Measurements from ENCODE around the gene HOXB3. TPM values are rescaled to one million over a fixed set of nuclear protein-coding genes. Genes with fewer than 3 reads are reported as not detected.

Gene HOXB3
- total and polyA plus RNA-seq, 2 of the 4 experiments (the other 2 are of a cell fraction): 6.3 to 59.6 TPM

- WGBS, 2 experiments (ENCODE audit: extremely low coverage in 2 of 2, insufficient read length in 1 of 2): 0% methylated on average over 1 of the region's 12 CpGs; no CpG with 5 or more reads in 1 of the 2 experiments
- Histone ChIP-seq H3K4me1 (ENCODE audit: control insufficient read depth, insufficient read depth, low read length) (peaks cover 21% of the 10 kb centered on the region), H2AK9ac (replicated peaks; ENCODE audit: low read depth, low read length, poor library complexity) (peak overlapping the region; percentile 96), H3K18ac (ENCODE audit: low read depth, low read length) (peak overlapping the region; percentile 99), H2BK120ac (ENCODE audit: low read depth, low read length) (peak overlapping the region; percentile 92), H3K14ac (replicated peaks; ENCODE audit: low read depth, low read length) (peak overlapping the region; percentile 98), H2BK20ac (ENCODE audit: low read depth, low read length) (peak overlapping the region; percentile 65), H2AFZ (replicated peaks; ENCODE audit: low read length, poor library complexity) (peak overlapping the region; percentile 66), H4K91ac (ENCODE audit: insufficient read depth, low read depth, low read length) (peak overlapping the region; percentile 99), H2AK5ac (ENCODE audit: low read depth, low read length) (peak overlapping the region; percentile 99), H2BK15ac (ENCODE audit: low read depth, low read length) (peak overlapping the region; percentile 99), H2BK5ac (ENCODE audit: low read depth, low read length, poor library complexity, severe bottlenecking) (peak overlapping the region; percentile 96), H3K36me3 (ENCODE audit: control insufficient read depth, insufficient read depth, low read length) (peaks cover 20% of the 10 kb centered on the region), H3K4me3 (ENCODE audit: insufficient read depth, low read depth, low read length) (peak overlapping the region; percentile 96), H3K4me2 (ENCODE audit: low read depth, low read length) (peak overlapping the region; percentile 97), H3K9me3 (ENCODE audit: control insufficient read depth, insufficient read depth, low read length) (no peaks in the 10 kb centered on the region), H3K9ac (ENCODE audit: low read depth, low read length) (peak overlapping the region; percentile 99), H3K56ac (ENCODE audit: extremely low read depth, insufficient read depth, low read length) (peak overlapping the region; percentile 98), H3K79me1 (ENCODE audit: low read depth in 1 of 2, low read length in 2 of 2) (peaks cover 0 to 32% of the 10 kb centered on the region in 2 experiments; a peak in 2 of 4 replicates), H4K5ac (ENCODE audit: low read depth, low read length) (peak overlapping the region; percentile 99), H3K9me1 (ENCODE audit: insufficient read depth, low read length) (peaks cover 10% of the 10 kb centered on the region), H4K8ac (ENCODE audit: low read depth in 2 of 2, low read length in 2 of 2) (peak overlapping the region; percentile 84 to 99), H4K20me1 (ENCODE audit: insufficient read depth, low read length) (no peaks in the 10 kb centered on the region), H3K27ac (ENCODE audit: insufficient read depth, low read length) (peak overlapping the region; percentile 99), H3K4ac (ENCODE audit: low read depth, low read length) (peak overlapping the region; percentile 96), H3K27me3 (ENCODE audit: control insufficient read depth, insufficient read depth, low read length) (no peaks in the 10 kb centered on the region), H3K23ac (ENCODE audit: low read depth, low read length) (peak overlapping the region; percentile 87)
- TF ChIP-seq RAD21 (IDR thresholded peaks at IDR 0.05; ENCODE audit: low read length) (0 out of 2 replicates have a peak, but pooled peaks have one; percentile 1), NFE2L2 (IDR thresholded peaks at IDR 0.05; ENCODE audit: low read depth, low read length) (no peak)
- peak; percentile 2 for ATAC-seq (ENCODE audit: low read depth)
- DNase-seq: peak; percentile 32
- ChIA-PET POLR2A (ENCODE audit: unreplicated experiment) (interaction anchor here (0.6 to 1.6 kb wide), 19 partner anchors 14 to 726 kb away, joined by 3 to 25 read pairs (median 5); partner anchors contain the start of gene HOXB3), CTCF (interaction anchor here (0.8 to 2.8 kb wide), 4 partner anchors 28 to 69 kb away, joined by 3 to 10 read pairs (median 6); no protein-coding TSS in a partner anchor)
- in situ Hi-C loops (cut with MboI; ENCODE audit: low sequenced_read_pairs): loop anchor here (10.0 kb wide), 1 partner anchor 186 kb away; no protein-coding TSS in a partner anchor
- BruUV-seq (replicated peaks): no TSS peak
- intact Hi-C loops (cut with micrococcal nuclease): loop anchor here (1.0 to 2.0 kb wide), 6 partner anchors 37 to 205 kb away; no protein-coding TSS in a partner anchor
- dilution Hi-C loops (cut with HindIII; ENCODE audit: low sequenced_read_pairs, unreplicated experiment): no loop called here
Measured at GRCh38 chr17:48541036-48541576, 48.9 kb downstream of the HOXB3 start.
